WTC11 (cell line): ENCODE measurements around the gene NMUR1.

Experiments
- CREM ChIP-seq: sonication (generic); formaldehyde crosslinking; IDR thresholded peaks from 2 replicates; pipeline ENCODE4 v1.8.1; 2022; ENCODE audit warnings: mild to moderate bottlenecking, missing genetic modification reagents, moderate library complexity
- FOXJ3 ChIP-seq: sonication (generic); formaldehyde crosslinking; IDR thresholded peaks from 2 replicates; pipeline ENCODE4 v1.9.0; 2021; ENCODE audit warnings: missing genetic modification reagents, mild to moderate bottlenecking, borderline replicate concordance
- NR2C2 ChIP-seq: sonication (generic); formaldehyde crosslinking; IDR thresholded peaks from 2 replicates; pipeline ENCODE4 v1.8.0; 2022; ENCODE audit warnings: mild to moderate bottlenecking, missing genetic modification reagents
- TCF7 ChIP-seq: sonication (generic); formaldehyde crosslinking; IDR thresholded peaks from 2 replicates; pipeline ENCODE4 v1.8.0; 2022; ENCODE audit warnings: mild to moderate bottlenecking, low read depth, missing genetic modification reagents, moderate library complexity
- TF ChIP-seq, protein P1 (sequence below): sonication (generic); formaldehyde crosslinking; IDR thresholded peaks from 2 replicates; pipeline ENCODE4 v1.8.0; 2022; ENCODE audit warnings: mild to moderate bottlenecking, missing genetic modification reagents
- TF ChIP-seq, protein P2 (sequence below): fragments of 200-600 bp; IDR thresholded peaks from 2 replicates; pipeline ENCODE4 v1.8.0; 2022; ENCODE audit warnings: antibody characterized with exemption
- TF ChIP-seq, protein P3 (sequence below): fragments of 250-450 bp; sonication (Bioruptor Pico); IDR thresholded peaks from 2 replicates; pipeline ENCODE4 v1.9.0; 2021; ENCODE audit warnings: mild to moderate bottlenecking, borderline replicate concordance
- TF ChIP-seq, protein P4 (sequence below): sonication (generic); formaldehyde crosslinking; IDR thresholded peaks from 2 replicates; pipeline ENCODE4 v1.8.1; 2022; ENCODE audit warnings: missing genetic modification reagents, borderline replicate concordance
- TF ChIP-seq, protein P5 (sequence below): sonication (generic); formaldehyde crosslinking; IDR thresholded peaks from 2 replicates; pipeline ENCODE4 v1.8.0; 2022; ENCODE audit warnings: mild to moderate bottlenecking, missing genetic modification reagents

DNA sequence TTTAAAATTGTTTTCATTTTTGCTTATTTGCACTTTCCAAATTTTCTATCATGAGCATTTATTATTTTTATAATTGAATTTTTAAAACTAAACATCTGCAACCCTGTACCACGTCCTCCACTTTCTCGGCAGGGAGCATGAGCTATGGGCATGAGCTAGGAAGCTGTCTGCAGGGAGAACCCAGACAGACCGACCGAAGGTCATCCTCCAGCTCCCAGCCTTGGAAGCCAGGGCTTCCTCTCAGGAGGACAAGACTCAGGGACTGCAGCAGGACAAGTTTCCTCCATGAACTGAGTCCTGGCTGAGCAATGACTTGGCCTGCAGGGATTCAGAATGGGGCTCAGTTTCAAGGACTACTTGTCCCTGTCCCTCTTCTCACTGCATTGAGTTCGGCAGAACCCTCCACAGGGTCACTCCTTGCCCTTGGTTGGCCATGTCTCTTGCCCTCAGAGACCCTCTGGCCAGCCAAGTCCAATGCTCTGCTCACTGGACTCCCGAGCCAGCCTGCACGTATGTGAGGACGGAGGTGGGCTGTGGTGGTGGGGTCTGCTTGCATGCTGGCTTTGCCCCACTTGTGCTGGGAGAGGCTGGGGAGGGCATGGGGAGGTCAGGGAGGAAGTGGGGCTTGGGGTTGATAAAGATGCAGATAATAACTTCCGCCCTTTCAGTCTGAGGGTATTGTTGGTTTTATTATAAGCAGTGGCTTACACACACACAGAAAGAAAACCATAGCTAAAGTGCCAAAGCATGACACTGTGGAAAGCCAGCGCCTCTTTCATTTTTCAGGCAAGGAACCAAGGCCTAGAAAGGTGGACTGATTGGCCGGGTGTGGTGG, 6.6 kb downstream of the NMUR1 start:
- no peak for TF ChIP-seq FOXJ3 (CRISPR knock-in tag)
- TF ChIP-seq, protein P1, sequence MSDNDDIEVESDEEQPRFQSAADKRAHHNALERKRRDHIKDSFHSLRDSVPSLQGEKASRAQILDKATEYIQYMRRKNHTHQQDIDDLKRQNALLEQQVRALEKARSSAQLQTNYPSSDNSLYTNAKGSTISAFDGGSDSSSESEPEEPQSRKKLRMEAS, result no peak
- TF ChIP-seq TCF7 (CRISPR knock-in tag), result no peak
- no peak for TF ChIP-seq CREM (CRISPR knock-in tag)
- TF ChIP-seq, protein P2, sequence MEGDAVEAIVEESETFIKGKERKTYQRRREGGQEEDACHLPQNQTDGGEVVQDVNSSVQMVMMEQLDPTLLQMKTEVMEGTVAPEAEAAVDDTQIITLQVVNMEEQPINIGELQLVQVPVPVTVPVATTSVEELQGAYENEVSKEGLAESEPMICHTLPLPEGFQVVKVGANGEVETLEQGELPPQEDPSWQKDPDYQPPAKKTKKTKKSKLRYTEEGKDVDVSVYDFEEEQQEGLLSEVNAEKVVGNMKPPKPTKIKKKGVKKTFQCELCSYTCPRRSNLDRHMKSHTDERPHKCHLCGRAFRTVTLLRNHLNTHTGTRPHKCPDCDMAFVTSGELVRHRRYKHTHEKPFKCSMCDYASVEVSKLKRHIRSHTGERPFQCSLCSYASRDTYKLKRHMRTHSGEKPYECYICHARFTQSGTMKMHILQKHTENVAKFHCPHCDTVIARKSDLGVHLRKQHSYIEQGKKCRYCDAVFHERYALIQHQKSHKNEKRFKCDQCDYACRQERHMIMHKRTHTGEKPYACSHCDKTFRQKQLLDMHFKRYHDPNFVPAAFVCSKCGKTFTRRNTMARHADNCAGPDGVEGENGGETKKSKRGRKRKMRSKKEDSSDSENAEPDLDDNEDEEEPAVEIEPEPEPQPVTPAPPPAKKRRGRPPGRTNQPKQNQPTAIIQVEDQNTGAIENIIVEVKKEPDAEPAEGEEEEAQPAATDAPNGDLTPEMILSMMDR, result no peak
- TF ChIP-seq NR2C2 (CRISPR knock-in tag), result no peak
- TF ChIP-seq, protein P3, sequence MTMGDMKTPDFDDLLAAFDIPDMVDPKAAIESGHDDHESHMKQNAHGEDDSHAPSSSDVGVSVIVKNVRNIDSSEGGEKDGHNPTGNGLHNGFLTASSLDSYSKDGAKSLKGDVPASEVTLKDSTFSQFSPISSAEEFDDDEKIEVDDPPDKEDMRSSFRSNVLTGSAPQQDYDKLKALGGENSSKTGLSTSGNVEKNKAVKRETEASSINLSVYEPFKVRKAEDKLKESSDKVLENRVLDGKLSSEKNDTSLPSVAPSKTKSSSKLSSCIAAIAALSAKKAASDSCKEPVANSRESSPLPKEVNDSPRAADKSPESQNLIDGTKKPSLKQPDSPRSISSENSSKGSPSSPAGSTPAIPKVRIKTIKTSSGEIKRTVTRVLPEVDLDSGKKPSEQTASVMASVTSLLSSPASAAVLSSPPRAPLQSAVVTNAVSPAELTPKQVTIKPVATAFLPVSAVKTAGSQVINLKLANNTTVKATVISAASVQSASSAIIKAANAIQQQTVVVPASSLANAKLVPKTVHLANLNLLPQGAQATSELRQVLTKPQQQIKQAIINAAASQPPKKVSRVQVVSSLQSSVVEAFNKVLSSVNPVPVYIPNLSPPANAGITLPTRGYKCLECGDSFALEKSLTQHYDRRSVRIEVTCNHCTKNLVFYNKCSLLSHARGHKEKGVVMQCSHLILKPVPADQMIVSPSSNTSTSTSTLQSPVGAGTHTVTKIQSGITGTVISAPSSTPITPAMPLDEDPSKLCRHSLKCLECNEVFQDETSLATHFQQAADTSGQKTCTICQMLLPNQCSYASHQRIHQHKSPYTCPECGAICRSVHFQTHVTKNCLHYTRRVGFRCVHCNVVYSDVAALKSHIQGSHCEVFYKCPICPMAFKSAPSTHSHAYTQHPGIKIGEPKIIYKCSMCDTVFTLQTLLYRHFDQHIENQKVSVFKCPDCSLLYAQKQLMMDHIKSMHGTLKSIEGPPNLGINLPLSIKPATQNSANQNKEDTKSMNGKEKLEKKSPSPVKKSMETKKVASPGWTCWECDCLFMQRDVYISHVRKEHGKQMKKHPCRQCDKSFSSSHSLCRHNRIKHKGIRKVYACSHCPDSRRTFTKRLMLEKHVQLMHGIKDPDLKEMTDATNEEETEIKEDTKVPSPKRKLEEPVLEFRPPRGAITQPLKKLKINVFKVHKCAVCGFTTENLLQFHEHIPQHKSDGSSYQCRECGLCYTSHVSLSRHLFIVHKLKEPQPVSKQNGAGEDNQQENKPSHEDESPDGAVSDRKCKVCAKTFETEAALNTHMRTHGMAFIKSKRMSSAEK (CRISPR knock-in tag), result no peak
- TF ChIP-seq, protein P4, sequence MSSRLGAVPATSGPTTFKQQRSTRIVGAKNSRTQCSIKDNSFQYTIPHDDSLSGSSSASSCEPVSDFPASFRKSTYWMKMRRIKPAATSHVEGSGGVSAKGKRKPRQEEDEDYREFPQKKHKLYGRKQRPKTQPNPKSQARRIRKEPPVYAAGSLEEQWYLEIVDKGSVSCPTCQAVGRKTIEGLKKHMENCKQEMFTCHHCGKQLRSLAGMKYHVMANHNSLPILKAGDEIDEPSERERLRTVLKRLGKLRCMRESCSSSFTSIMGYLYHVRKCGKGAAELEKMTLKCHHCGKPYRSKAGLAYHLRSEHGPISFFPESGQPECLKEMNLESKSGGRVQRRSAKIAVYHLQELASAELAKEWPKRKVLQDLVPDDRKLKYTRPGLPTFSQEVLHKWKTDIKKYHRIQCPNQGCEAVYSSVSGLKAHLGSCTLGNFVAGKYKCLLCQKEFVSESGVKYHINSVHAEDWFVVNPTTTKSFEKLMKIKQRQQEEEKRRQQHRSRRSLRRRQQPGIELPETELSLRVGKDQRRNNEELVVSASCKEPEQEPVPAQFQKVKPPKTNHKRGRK (CRISPR knock-in tag), result no peak
- TF ChIP-seq, protein P5, sequence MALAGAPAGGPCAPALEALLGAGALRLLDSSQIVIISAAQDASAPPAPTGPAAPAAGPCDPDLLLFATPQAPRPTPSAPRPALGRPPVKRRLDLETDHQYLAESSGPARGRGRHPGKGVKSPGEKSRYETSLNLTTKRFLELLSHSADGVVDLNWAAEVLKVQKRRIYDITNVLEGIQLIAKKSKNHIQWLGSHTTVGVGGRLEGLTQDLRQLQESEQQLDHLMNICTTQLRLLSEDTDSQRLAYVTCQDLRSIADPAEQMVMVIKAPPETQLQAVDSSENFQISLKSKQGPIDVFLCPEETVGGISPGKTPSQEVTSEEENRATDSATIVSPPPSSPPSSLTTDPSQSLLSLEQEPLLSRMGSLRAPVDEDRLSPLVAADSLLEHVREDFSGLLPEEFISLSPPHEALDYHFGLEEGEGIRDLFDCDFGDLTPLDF (CRISPR knock-in tag), result no peak
